Right renal pelvis (tissue), 4 donors: ENCODE measurements around the gene PAM. TPM values are rescaled to one million over a fixed set of nuclear protein-coding genes. Genes with fewer than 3 reads are reported as not detected.

Source experiments
- DNase-seq, 4 donors: peaks; one replicate each; pipeline ENCODE4 v3.0.0-alpha.2; 2013; ENCODE audit warnings: low read depth in 4 of 4, low spot score in 3 of 4, missing footprints in 1 of 4
- polyA plus RNA-seq, 4 donors: library from polyadenylated mRNA; unstranded; fragments of 120-200 nt; gene quantifications; one replicate each; pipeline ENCODE4 v1.2.1, GENCODE V29; 2013; ENCODE audit not compliant: insufficient read length in 4 of 4

Gene PAM
- polyA plus RNA-seq, 4 donors, result 221 to 266 (median 244) TPM

DNA sequence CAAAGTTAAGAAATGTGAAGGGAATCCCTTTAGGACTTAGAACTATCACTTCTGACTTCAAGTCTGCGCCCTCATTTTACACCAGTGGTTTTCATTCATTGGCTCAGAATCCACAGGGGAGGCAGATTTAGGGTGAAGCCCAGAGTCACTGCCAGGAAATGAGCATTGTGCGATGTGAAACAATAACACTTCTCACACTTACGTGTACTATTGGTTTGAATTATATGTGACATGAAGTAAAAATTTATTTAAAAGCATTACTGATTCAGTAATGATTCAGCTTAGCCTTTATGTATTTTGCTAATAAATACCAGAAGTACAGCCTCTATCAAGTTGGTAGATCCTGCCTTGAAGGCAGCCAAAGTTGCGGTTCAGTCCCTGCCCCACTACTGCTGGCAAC lies 98.6 kb downstream of the PAM start:
- no peak for DNase-seq

DNA sequence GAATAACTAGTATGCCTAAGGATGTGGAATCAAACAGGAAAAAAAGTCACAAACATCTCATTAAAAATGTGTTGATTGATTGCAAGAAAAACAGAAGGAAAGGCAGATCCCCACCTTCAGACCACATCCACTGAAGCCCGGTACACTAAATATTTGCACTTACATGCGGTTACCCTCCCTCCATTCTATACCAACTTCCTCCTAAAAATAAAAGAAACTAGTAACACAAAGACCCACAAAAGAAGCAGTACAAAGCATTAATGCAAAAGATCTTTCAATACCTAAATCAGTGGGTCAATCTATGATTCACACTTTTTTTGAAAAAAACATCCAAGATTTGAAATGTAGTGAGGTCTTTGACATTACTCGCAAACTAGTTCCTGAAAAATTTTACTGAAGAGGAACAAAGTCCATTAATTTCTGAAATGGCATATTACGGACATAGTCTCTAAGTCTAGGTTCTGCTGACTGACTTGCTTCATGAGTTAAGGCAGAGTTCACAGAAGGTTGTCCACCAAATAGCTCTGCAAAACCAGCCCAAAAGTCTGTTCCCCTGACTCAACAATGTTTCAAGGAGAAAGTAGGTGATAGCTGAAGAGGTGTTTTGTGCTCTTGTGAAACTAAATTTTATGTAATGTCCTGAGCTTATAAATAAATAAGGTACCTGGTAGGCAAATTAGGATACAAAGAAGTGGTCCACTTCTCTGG lies 100.7 kb downstream of the PAM start:
- no peak for DNase-seq

DNA sequence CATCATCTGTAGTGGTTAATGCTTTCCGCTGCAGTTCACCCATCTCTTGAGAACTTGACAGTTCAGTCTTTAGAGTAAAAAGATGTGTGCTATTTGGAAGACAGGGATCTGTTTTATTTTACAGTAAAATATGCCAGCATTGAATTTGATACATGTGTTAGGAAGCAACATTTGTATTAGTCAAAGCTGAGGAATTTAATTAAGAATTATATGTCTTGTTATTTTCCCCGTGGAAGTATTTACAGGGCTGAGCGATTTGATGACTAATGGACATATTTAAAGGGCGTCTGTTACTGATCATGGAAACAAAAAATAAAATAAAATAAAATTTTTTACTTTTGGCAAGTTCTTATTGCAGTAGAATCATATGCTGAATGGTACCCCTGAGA lies 101.3 kb downstream of the PAM start:
- no peak for DNase-seq

DNA sequence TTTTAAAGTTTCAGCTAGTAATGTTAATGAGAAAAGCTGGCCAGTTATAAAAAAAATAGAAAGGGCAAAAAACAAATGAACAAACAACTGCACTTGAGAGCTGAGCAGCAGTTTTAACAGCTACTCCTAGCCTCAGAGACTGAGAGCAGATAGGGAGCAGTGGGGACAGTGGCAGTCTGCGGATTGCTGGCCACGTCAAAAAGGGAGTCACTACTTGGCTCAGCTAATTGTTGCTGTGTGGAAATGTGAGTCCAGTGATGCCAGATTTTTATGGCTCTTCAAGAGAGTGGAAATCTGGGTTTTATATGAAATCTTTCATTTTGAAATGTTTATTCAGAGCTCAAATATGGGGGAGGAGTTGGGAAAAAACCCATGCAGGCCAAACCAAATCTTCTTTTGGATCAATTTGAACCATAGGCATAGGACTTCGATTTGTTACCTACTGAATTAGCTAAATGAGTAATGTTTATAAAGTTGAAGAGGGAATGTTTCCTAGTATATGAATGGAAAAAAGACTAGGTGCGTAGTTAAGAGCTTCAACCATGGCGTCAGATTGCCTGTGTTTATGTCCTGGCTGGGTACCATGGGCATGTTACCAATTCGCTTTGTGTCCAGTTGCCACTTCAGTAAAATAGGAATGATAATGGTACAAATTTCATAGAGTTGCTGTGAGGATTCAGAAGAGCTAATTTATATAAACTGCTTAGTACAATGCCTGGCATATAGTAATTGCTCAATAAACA lies 102.1 kb downstream of the PAM start:
- no peak for DNase-seq

DNA sequence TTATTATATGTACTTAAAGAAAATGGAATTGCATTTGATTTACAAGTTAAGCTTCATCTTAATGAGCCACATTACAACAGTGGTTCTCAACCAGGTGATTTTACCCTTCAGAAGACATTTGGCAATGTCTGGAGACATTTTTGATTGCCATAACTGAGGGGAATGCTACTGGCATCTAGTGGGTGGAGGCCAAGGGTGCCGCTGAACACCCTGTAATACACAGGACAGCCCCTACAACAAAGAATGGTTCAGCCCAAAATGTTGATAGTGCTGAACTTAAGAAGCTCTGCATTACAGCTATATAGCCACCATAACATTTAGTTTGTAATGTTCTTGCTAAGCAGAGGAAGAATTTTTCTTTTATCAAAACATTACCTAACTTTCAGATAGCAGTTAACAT lies 103.1 kb downstream of the PAM start:
- DNase-seq, result no peak

DNA sequence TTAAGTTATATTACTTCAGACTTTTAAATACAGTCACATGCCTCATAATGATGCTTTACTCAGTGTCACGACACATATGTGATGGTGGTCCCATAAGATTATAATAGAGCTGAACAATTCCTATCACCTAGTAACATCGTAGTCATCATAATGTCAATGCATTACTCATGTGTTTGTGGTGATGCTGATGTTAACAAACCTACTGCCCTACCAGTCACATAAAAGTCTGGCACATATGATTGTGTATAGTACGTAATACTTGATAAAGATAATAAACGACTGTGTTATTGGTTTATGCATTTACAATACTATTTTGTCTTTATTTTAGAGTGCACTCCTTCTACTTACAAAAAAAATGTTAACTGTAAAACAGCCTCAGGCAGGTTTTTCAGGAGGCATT lies 103.7 kb downstream of the PAM start:
- no peak for DNase-seq

DNA sequence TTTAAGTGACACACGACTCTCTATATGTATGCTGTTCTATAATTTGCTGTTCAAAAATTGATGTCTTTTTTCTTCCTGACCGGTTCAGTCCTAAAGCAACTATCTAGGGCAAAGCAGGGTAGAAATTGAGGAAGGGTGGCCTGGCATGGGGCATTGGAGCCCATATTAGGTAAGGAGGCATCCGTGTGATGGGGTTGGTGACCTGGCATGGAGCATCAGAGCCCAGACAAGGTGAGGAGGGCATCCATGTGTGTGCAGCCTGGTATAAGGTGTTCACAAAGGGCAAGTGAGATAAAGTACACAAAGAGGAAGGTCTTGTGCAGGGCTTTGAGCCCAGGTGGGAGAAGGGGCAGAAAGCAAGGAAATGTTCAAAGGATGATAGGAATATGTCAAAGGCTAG lies 104.9 kb downstream of the PAM start:
- no peak for DNase-seq

DNA sequence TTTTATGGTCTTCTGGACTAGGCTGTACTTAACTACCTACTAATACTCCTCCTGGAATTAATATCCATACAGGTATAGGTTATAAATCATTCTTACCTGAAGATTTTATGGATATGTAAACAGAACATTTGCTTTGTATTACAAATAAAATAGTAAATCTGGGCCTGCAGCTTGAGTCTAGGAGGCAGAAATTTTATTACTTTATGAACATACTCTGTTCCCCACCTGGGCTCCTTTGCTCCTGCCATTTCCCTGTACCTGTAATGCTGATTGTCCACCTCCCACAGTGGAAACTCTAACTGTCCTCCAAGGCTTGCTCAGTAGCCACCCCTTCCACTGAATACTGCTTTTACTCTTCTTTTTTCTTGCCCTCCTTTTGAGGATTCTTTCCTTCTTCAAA lies 108.0 kb downstream of the PAM start:
- no peak for DNase-seq

DNA sequence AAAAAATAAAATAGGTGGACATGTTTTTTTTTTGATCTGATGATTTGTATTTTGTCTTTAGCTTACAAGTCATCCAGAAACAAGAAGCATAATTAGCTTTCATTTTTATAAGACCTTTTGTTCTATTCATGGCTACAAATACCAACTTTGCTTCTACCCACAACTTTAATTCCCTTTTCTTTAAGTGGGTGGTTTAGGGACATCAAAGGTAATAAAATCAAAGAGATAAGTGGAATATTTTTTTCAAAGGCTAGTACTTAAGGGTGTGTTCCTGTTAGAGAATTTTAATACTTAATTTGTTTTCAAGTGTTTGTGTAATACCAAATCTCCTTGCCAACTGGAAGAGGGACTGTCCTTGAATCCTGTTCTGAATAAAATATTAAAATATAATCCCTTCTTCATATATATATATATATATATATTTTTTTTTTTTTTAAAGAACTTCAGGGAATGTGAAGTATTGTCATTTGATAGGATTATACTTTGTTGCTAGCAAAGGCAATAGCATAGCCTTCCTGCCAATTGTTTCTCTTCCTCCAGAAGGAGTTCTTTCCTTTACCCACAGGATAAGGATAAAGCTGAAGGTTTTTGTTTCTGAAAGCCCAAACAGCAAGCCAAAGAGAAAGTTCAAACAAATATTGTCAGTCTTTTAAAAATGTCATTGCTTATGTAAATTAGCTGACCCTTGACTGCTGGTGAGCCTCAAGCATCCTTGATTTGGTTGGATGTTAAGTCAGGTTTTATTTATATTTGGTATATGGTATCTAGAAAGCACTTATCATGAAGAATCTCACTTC lies 108.9 kb downstream of the PAM start:
- no peak for DNase-seq

DNA sequence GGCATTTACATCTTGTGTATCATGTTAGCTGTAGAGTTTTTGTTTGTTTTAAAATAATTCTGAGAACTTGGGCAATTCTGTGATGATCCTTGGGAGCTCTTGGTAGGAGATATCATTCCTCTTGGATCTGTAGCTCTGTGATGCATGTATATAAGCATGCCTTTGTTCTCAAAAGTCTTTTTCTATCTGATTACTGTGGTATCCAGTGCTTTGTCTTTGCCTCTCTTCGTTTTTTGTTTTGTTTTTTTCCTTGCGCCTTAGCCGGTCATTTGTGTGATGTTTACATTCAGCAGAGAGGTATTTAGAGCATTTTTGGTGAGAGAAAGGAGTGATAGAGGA lies 110.0 kb downstream of the PAM start:
- DNase-seq, result peak in 1 of 4 donors; percentile 38

DNA sequence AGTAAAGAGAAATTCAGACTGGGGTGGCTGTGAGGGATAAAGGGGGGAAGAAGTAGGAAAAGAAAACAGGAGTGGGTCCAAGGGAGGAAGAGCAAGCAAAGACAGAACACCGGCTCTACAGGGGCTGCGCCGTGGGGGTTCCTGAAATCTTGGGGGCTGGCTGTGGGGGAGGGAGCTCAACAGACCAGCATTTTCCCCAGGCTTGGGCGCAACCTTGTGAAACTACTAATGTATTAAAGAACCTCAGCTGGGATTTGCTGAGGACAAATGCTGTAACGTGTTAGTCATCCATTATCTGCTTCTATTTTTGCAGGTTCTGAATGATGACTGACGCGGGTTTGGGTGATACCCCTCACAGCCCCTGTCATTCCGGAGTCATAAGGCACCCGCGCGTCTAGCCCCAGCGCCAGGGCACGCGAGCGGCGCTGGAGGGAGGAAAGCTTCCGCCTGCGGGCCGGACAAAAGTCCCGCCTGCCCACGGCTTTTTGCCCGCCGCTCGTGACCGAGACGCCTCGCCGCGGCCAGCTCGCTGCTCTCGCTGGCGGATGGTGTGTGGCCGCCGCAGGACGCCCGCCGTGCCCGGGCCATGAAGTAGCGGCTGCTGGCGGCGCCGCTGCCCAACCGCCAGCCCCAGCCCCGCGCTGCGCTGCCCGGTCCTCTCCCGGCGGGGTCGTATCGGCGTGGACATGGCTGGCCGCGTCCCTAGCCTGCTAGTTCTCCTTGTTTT lies 110.6 kb downstream of the PAM start:
- DNase-seq, result peak; percentile 61 to 71 (median 66)

DNA sequence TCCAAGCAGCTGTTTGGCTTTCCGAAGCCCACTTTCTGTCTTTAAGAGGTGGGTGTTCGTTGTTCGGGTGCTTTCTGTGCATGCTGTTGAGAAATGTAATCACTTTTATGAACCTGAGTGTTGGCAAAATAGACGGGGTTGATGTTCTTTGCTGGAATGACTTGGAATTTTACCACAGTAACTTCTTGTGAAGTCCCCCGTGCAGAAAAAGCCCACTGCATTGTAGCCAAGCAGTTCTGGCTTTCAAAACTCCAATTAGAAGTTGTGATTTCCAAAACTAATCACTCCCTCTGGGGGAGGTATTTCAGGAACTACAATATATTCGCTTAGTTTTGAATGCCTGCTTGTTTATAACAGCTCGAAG lies 111.1 kb downstream of the PAM start:
- peak in 2 of 4 donors; percentile 33 to 49 for DNase-seq

DNA sequence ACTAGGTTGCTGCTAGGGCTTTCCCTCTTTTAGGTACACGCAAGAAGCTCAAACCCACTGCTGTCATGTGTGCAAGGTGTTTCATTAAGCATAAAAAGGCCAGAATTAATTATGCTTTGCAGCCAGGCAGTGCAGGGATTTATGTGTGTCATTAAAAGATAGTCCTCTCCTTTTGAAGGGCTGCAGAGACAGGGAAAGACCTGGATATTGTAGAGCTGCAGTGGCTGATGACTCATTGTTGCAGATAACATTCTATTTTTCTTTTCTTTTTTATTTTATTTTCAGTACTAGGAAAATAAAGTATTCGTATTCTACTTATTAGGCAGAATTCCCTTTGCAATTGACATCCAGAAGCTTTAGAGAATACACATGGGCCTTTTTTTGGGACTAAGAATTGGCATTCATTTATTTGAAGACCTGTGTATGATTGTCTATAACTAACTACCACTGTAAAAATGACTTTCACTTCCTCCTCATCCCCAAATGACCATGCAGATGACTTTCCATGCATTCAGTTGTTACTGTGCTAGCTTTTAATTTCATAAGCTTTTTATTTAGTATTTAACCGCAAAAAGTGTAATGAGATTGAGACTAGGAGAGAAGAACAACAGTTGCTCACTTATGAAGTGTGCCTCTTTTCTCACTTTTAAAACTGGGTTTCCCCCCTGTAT lies 113.0 kb downstream of the PAM start:
- DNase-seq, result no peak

DNA sequence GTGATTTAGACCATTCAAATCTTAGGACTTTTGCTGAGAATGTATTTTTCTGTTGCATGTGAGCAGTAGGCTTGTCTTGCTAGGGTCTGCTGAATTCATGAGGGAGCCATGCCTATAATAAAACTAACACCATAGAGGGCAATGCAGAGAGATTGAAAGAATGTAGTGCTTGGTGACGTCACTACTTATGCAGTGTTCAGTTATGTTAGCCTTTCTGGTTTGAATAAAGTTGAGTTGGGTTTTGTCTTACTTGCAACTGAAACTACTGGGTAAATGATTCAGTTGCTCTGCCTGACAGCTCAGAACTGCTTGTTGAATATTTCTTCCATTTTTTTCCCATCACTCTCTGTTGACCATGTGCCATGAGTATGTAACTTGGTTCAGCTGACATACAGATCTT lies 114.1 kb downstream of the PAM start:
- DNase-seq, result no peak

DNA sequence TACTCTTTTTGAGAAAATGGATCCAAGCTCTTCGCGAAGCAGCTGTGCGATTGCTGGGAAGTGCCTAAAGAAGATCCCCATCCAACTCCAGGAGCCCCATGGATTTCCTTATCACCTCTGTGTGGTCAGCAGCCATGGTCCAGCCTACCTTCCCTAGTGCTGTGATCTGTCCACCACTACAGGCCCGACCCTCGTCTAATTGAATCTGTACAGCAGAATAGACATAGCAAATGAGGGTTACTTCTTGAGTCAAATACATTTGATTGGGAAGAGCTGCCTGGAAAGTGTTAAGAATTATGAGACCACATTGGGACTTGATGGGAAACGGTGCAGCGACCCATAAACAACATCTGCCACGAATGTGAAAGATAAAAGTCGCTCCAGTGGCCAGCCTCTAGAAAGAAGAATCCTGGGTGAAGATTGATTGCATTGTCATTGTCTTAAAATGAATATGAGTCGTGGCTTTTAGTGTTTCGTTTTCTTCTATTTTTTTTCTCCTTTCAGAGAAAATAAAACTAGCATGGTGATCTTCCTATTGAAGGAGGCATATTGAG lies 118.4 kb downstream of the PAM start:
- no peak for DNase-seq

DNA sequence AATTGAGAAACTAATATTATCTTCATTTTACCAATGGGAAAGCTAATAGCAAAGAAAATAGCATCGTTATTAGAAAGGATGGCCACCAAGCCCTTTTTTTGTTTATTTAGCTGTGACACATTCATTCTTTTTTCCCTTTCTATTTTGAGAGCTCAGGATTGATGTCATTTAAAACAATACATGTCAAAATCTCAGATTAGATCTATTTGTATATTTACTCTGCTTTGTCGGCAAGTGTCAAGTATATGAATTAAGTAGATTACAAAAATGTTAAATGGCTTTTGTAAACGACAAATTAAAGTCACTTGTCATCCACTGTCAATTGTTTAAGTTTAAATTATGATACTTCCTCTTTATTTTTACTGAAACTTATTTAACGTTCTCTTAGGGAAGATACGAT lies 118.9 kb downstream of the PAM start:
- no peak for DNase-seq

DNA sequence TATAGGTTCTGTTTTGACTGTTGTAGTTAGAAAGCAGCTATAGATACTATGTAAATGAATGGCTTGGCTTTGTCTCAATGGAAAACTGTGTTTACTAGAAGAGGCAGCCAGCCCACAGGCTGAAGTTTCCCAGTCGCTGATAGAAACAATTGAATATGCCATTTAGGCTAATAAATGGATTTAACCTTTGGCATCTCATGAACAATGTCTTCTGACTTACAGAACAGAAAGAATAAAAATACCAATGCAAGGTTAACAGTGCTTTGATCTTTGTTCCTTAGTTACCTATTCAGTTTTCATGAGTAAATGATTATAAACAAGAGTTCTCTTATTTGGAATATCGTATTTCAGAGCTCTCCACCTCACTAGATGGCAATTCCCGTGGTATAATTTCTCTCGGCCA lies 120.6 kb downstream of the PAM start:
- DNase-seq, result peak in 2 of 4 donors; percentile 9 to 28

DNA sequence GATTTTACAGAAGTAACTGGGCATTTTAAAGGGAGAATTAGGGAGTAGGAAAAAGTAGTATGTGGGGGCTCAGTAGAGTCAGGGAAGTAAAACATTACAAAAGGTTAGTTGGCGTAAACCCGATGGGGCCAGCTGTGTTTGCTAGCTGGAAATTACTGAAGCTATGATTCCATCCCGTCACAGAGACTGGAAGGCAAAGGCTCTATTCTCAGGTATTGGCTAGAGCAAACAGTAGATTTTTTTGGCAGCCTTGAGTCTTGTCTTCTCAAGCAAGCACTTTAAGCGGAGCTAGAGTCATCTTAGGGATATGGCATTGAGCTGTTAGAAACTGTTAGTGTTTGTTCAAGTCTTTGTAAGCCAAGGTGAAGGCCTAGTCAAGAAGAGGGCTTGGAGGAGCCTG lies 121.5 kb downstream of the PAM start:
- no peak for DNase-seq

DNA sequence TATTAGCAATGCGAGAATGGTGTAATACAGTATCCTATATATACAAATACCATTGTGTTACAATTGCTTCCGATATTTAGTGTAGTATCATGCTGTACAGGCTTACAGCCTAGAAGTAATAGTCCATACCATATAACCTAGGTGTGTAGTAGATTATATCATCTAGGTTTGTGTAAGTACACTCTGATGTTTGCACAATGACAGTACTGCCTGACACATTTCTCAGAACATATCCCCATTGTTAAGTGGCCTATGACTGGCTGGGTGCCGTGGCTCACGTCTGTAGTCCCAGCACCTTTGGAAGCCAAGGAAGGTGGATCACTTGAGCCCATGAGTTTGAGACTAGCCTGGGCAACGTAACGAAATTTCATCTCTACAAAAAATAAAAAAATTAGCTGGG lies 124.6 kb downstream of the PAM start:
- no peak for DNase-seq

DNA sequence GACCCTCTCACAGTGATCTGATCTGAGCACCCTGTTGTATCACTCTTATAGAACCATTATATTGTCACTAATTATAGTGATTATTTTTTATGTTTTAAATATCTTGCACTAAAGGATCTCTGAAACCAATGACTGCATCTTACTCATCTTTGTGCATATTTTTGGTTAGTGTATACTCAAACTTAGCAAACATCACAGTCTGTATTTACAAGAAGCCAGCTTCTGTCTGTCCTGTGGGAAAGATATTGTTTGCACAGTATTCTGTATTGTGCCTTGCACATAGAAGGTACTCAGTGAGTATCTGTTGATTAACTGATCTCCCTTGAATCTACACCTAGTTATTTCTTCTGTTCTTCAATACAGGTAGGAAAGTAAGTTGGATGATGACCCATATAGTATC lies 131.5 kb downstream of the PAM start:
- DNase-seq, result no peak
